Gastrocnemius medialis (tissue), 4 donors: ENCODE data around the gene SCN4B. TPM values are rescaled to one million over a fixed set of nuclear protein-coding genes. Genes with fewer than 3 reads are reported as not detected.

Experiments used
- ATAC-seq, 2 donors: fragments of 150-250 bp; one replicate each; pipeline ENCODE4 v1.9.1; 2016
- DNase-seq, 2 donors: peaks; one replicate each; pipeline ENCODE4 v3.0.0-alpha.2; 2019
- H3K27ac ChIP-seq, 4 donors: fragments of 200-600 bp; sonication (generic); 1 replicate in 1 of 4; 2 replicates in 3 of 4; pipeline ENCODE4 v1.5.1; 2016 to 2018; ENCODE audit warnings: mild to moderate bottlenecking in 2 of 4, moderate library complexity in 1 of 4
- H3K27me3 ChIP-seq, 3 donors: fragments of 200-600 bp; sonication (generic) in 2 of 3; 1 replicate in 1 of 3; 2 replicates in 2 of 3; pipeline versions ENCODE4 v1.5.1 to v1.6.0; 2016 to 2019; ENCODE audit warnings: mild to moderate bottlenecking in 1 of 3, moderate library complexity in 1 of 3
- H3K36me3 ChIP-seq, 2 donors: fragments of 200-600 bp; sonication (generic) in 1 of 2; one replicate each; pipeline ENCODE4 v1.5.1; 2017 to 2018
- H3K4me1 ChIP-seq, 2 donors: fragments of 200-600 bp; sonication (generic) in 1 of 2; one replicate each; pipeline ENCODE4 v1.5.1; 2016 to 2017; ENCODE audit warnings: mild to moderate bottlenecking in 2 of 2
- H3K4me3 ChIP-seq, 4 donors: fragments of 200-600 bp; sonication (generic) in 3 of 4; 1 replicate in 1 of 4; 2 replicates in 3 of 4; pipeline ENCODE4 v1.5.1; 2016 to 2019; ENCODE audit warnings: mild to moderate bottlenecking in 2 of 4
- H3K9me3 ChIP-seq, 3 donors: fragments of 200-600 bp; sonication (generic) in 2 of 3; 1 replicate in 1 of 3; 2 replicates in 2 of 3; pipeline ENCODE4 v1.5.1; 2016 to 2019
- POLR2A ChIP-seq, 2 donors: fragments of 450-650 bp; IDR thresholded peaks; one replicate each; pipeline ENCODE4 v1.6.1; 2017; ENCODE audit warnings: antibody characterized with exemption in 2 of 2, mild to moderate bottlenecking in 2 of 2, moderate library complexity in 2 of 2
- in situ Hi-C, 4 donors: fragments of 200-750 bp; cut with MboI; loops; one replicate each; pipeline versions ENCODE4 v1.15.0 to v1.8.0; 2017; ENCODE audit warnings: low sequenced_read_pairs in 4 of 4
- intact Hi-C: fragments of 100-400 bp; cut with DNase I; formaldehyde crosslinking; loops from one replicate; pipeline ENCODE4 v1.15.1; 2023; ENCODE audit warnings: low total_unique reads
- total RNA-seq, 4 donors: library from RNA; depleted of rRNA; stranded (reverse); fragments of >200 nt; gene quantifications; one replicate each; pipeline versions ENCODE4 v1.1.0 to v1.2.3, GENCODE V29; 2016
- TF ChIP-seq, protein P1 (sequence below), 5 experiments: fragments of 450-650 bp in 3 of 5; fragments of 200-600 bp in 2 of 5; sonication (generic) in 2 of 5; IDR thresholded peaks in 4 of 5; conservative IDR thresholded peaks in 1 of 5; 1 replicate in 4 of 5; 2 replicates in 1 of 5; pipeline ENCODE4 v1.5.1; 2016 to 2019; ENCODE audit warnings: antibody characterized with exemption in 5 of 5, mild to moderate bottlenecking in 3 of 5, moderate library complexity in 3 of 5

Gene SCN4B
- total RNA-seq, 4 donors from 2014 or later, result 3.5 to 16.3 (median 6.5) TPM

- TF ChIP-seq, protein P1, sequence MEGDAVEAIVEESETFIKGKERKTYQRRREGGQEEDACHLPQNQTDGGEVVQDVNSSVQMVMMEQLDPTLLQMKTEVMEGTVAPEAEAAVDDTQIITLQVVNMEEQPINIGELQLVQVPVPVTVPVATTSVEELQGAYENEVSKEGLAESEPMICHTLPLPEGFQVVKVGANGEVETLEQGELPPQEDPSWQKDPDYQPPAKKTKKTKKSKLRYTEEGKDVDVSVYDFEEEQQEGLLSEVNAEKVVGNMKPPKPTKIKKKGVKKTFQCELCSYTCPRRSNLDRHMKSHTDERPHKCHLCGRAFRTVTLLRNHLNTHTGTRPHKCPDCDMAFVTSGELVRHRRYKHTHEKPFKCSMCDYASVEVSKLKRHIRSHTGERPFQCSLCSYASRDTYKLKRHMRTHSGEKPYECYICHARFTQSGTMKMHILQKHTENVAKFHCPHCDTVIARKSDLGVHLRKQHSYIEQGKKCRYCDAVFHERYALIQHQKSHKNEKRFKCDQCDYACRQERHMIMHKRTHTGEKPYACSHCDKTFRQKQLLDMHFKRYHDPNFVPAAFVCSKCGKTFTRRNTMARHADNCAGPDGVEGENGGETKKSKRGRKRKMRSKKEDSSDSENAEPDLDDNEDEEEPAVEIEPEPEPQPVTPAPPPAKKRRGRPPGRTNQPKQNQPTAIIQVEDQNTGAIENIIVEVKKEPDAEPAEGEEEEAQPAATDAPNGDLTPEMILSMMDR (IDR thresholded peaks at IDR 0.05 in 4 of 5, conservative IDR thresholded peaks at IDR 0.05 in 1 of 5), result no peak
- no peak for ATAC-seq
- Histone ChIP-seq H3K4me3 (no peak overlapping the region), H3K4me1 (peaks cover 51 to 57% of the 10 kb centered on the region in 2 donors), H3K27me3 (peaks cover 0 to 11% (median 0%) of the 10 kb centered on the region in 3 donors), H3K27ac (no peak overlapping the region), H3K36me3 (no peaks in the 10 kb centered on the region), H3K9me3 (no peaks in the 10 kb centered on the region)
- in situ Hi-C loops, result no loop called here
- intact Hi-C loops, result no loop called here
- DNase-seq, result no peak
Measured at GRCh38 chr11:118153976-118154375, 1.4 kb upstream of the SCN4B start.

GRCh38 chr11:118153516-118153915, 893 bp upstream of the SCN4B start:
- in situ Hi-C loops, result no loop called here

GRCh38 chr11:118152020-118152551, 537 bp downstream of the SCN4B start:
- no peaks in the 10 kb centered on the region for H3K36me3 ChIP-seq
- H3K27me3 ChIP-seq, result peaks cover 0 to 11% (median 0%) of the 10 kb centered on the region in 3 donors
- no peak for ATAC-seq
- peak overlapping the region; percentile 57 to 71 (median 66) for H3K4me3 ChIP-seq
- no peaks in the 10 kb centered on the region for H3K9me3 ChIP-seq
- H3K27ac ChIP-seq, result peak overlapping the region in 3 of 4 donors; percentile 63 to 81 (median 75)
- in situ Hi-C loops (no loop called here), intact Hi-C loops (no loop called here)
- H3K4me1 ChIP-seq, result peaks cover 46 to 47% of the 10 kb centered on the region in 2 donors
- no peak for DNase-seq
- TF ChIP-seq POLR2A (IDR thresholded peaks at IDR 0.05), result no peak
- TF ChIP-seq, protein P1 (IDR thresholded peaks at IDR 0.05 in 4 of 5, conservative IDR thresholded peaks at IDR 0.05 in 1 of 5), result no peak

More at GRCh38 chr11:118153516-118153915, 893 bp upstream of the SCN4B start:
- TF ChIP-seq POLR2A (IDR thresholded peaks at IDR 0.05), result no peak
- TF ChIP-seq, protein P1 (IDR thresholded peaks at IDR 0.05 in 4 of 5, conservative IDR thresholded peaks at IDR 0.05 in 1 of 5), result no peak
- no peaks in the 10 kb centered on the region for H3K36me3 ChIP-seq
- no peaks in the 10 kb centered on the region for H3K9me3 ChIP-seq
- no peak for DNase-seq
- peaks cover 0 to 11% (median 0%) of the 10 kb centered on the region in 3 donors for H3K27me3 ChIP-seq
- H3K4me3 ChIP-seq, result peak overlapping the region; percentile 57 to 71 (median 66)
- ATAC-seq, result no peak
- peaks cover 51 to 57% of the 10 kb centered on the region in 2 donors for H3K4me1 ChIP-seq
- intact Hi-C loops, result no loop called here
- no peak overlapping the region for H3K27ac ChIP-seq

DNA sequence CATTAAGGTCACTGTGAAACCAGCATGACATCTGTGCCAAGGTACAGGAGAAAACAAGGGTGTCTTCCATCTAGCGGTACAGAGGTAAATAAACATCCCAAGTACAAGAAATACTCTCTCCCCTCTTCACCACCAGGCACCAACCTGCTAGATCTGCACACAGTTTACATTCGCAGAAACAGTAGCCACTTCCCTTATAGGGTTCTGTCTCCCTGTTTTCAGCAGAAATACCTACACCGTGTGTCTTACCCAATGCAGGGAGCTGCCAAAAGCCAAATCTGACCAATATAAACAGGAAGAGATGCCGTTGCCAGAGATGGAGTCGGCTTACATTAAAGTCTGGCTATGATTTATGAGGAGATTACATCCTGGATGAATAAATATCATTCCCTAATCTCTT, 1.2 kb downstream of the SCN4B start:
- peaks cover 39 to 45% of the 10 kb centered on the region in 2 donors for H3K4me1 ChIP-seq
- no peaks in the 10 kb centered on the region for H3K9me3 ChIP-seq
- TF ChIP-seq POLR2A (IDR thresholded peaks at IDR 0.05), result no peak
- TF ChIP-seq, protein P1 (IDR thresholded peaks at IDR 0.05 in 4 of 5, conservative IDR thresholded peaks at IDR 0.05 in 1 of 5), result no peak
- H3K27me3 ChIP-seq, result peaks cover 0 to 11% (median 0%) of the 10 kb centered on the region in 3 donors
- in situ Hi-C loops (no loop called here), intact Hi-C loops (no loop called here)
- no peaks in the 10 kb centered on the region for H3K36me3 ChIP-seq
- H3K4me3 ChIP-seq, result peak overlapping the region in 3 of 4 donors; percentile 13 to 71 (median 65)
- no peak for ATAC-seq
- H3K27ac ChIP-seq, result peak overlapping the region in 3 of 4 donors; percentile 63 to 81 (median 75)
- DNase-seq, result no peak
